CD4-positive, alpha-beta T cell (primary cell): ENCODE measurements around the gene PHRF1. TPM values are rescaled to one million over a fixed set of nuclear protein-coding genes. Genes with fewer than 3 reads are reported as not detected.

ENCODE experiments used
- ATAC-seq: fragments of 200-7000 bp; cut with Tn5 transposase; one replicate; pipeline ENCODE4 v1.10.0; 2022; ENCODE audit warnings: mild to moderate bottlenecking; ENCODE audit not compliant: poor library complexity
- CTCF ChIA-PET: fragments of 350-600 bp; sonication (Branson Sonifier 250); formaldehyde crosslinking; loops from one replicate; lab custom pipeline; 2021; ENCODE audit warnings: antibody characterized with exemption, inconsistent platforms; lab: Charles Lee
- POLR2A ChIA-PET: fragments of 350-600 bp; sonication (Branson Sonifier 250); formaldehyde crosslinking; loops from one replicate; lab custom pipeline; 2021; ENCODE audit warnings: antibody characterized with exemption, inconsistent platforms; lab: Charles Lee
- DNase-seq, 14 experiments: peaks; one replicate each; pipeline ENCODE4 v3.0.0-alpha.2; 2013 to 2020; ENCODE audit warnings: mixed read lengths in 2 of 14
- H3K27ac ChIP-seq, 2 donors: one replicate each; pipeline versions ENCODE4 v1.5.1 to v1.7.0; 2013; ENCODE audit warnings: low read length in 2 of 2, low read depth in 1 of 2, mild to moderate bottlenecking in 1 of 2
- H3K27me3 ChIP-seq, 2 experiments: 1 replicate in 1 of 2; 2 replicates in 1 of 2; pipeline versions ENCODE4 v1.6.1 to v1.7.0; 2013; ENCODE audit warnings: low read length in 2 of 2, control low read depth in 1 of 2, mild to moderate bottlenecking in 1 of 2, moderate library complexity in 1 of 2; ENCODE audit not compliant: insufficient read depth in 2 of 2, control insufficient read depth in 1 of 2
- H3K36me3 ChIP-seq: one replicate; pipeline ENCODE4 v1.6.1; 2013; ENCODE audit warnings: low read length, control low read depth; ENCODE audit not compliant: insufficient read depth
- H3K4me1 ChIP-seq: one replicate; pipeline ENCODE4 v1.6.1; 2013; ENCODE audit warnings: low read length, control low read depth; ENCODE audit not compliant: insufficient read depth
- H3K4me3 ChIP-seq: one replicate; pipeline ENCODE4 v1.5.1; 2013; ENCODE audit warnings: mild to moderate bottlenecking, low read length, moderate library complexity
- H3K9me3 ChIP-seq, 2 experiments: 1 replicate in 1 of 2; 2 replicates in 1 of 2; pipeline versions ENCODE4 v1.6.1 to v1.7.0; 2013; ENCODE audit warnings: low read length in 2 of 2, mild to moderate bottlenecking in 2 of 2, control low read depth in 1 of 2, moderate library complexity in 1 of 2; ENCODE audit not compliant: control insufficient read depth in 1 of 2, insufficient read depth in 1 of 2
- H3K27ac Mint-ChIP-seq: one replicate; pipeline ENCODE4 v1.8.0; 2020; ENCODE audit warnings: mixed read lengths
- H3K27me3 Mint-ChIP-seq: one replicate; pipeline ENCODE4 v1.8.0; 2021; ENCODE audit warnings: mixed read lengths
- H3K36me3 Mint-ChIP-seq: one replicate; pipeline ENCODE4 v1.8.0; 2021; ENCODE audit warnings: low read depth, mixed read lengths
- H3K4me1 Mint-ChIP-seq: one replicate; pipeline ENCODE4 v1.8.0; 2021; ENCODE audit warnings: low read depth, mixed read lengths
- H3K4me3 Mint-ChIP-seq: one replicate; pipeline ENCODE4 v1.8.0; 2020; ENCODE audit warnings: mild to moderate bottlenecking, mixed read lengths
- H3K9me3 Mint-ChIP-seq: one replicate; pipeline ENCODE4 v1.8.0; 2020; ENCODE audit warnings: mixed read lengths
- intact Hi-C, 2 experiments: fragments of 100-400 bp; cut with DNase I in 1 of 2; cut with micrococcal nuclease in 1 of 2; formaldehyde crosslinking; loops; one replicate each; pipeline versions ENCODE4 v1.15.1 to v1.9.0; 2023 to 2025; cut with DNase I, micrococcal nuclease
- total RNA-seq, 174 experiments: library from RNA in 2 of 174; stranded (reverse) in 2 of 174; gene quantifications; one replicate each; pipeline ENCODE4 v1.2.3 and lab custom pipeline; 2021 to 2026
- TF ChIP-seq, protein P1 (sequence below): fragments of 200-600 bp; IDR thresholded peaks from one replicate; pipeline ENCODE4 v1.8.0; 2022; ENCODE audit warnings: antibody characterized with exemption, mild to moderate bottlenecking

Gene PHRF1
- total RNA-seq, 2 experiments from 2014 or later, result 37.1 to 37.6 TPM

DNA sequence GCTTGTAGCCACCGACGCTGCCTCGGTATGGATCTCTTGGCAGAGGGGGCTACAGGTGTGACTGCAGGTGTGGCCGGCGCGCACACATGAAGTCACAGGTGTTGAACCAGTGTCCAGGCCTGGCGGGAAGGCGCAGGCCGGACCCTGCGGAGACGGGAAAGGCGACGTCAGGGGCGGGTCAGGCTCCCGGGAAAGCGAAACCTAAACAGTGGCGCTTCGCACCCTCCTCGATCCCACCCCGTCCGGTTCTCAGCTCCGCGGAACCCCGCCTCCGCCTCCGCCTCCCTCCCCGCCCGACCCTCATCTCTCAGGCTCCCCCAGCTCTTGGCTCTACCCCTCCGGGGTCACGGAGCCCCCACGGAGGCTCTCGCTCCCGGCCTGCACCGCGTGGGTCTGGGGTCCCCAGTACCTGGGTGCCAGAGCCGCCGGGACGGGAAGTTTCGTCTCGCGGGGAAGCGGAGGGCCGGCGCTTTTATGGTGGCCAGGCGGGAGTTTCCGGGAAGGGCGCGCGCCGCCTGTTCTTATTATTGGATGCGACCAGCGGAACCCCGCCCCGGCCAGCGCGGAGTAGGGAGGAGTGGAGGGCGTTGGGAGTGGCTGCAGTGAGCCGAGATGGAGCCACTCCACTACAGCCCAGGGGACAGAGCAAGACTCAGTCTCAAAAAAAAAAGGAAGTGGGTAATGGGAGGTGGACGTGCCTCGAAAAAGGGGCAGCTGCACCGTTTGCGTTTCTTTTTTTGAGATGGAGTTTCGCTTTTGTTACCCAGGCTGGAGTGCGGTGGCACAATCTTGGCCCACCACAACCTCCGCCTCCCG, 39.4 kb downstream of the PHRF1 start, which contains the start of gene IRF7:
Gene IRF7, minus strand, starts transcription at position 447 of the 816 bp plus-strand sequence. CDS start 586 bp downstream, outside the sequence.
- TF ChIP-seq, protein P1, sequence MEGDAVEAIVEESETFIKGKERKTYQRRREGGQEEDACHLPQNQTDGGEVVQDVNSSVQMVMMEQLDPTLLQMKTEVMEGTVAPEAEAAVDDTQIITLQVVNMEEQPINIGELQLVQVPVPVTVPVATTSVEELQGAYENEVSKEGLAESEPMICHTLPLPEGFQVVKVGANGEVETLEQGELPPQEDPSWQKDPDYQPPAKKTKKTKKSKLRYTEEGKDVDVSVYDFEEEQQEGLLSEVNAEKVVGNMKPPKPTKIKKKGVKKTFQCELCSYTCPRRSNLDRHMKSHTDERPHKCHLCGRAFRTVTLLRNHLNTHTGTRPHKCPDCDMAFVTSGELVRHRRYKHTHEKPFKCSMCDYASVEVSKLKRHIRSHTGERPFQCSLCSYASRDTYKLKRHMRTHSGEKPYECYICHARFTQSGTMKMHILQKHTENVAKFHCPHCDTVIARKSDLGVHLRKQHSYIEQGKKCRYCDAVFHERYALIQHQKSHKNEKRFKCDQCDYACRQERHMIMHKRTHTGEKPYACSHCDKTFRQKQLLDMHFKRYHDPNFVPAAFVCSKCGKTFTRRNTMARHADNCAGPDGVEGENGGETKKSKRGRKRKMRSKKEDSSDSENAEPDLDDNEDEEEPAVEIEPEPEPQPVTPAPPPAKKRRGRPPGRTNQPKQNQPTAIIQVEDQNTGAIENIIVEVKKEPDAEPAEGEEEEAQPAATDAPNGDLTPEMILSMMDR, result no peak
- Mint-ChIP-seq H3K27ac (peak within 1 kb of the TSS; percentile 89), H3K36me3 (peaks cover 23% of the 10 kb centered on the region), H3K4me1 (peaks cover 16% of the 10 kb centered on the region), H3K4me3 (peak within 1 kb of the TSS; percentile 96), H3K9me3 (no peaks in the 10 kb centered on the region), H3K27me3 (no peaks in the 10 kb centered on the region)
- H3K9me3 ChIP-seq, result peaks cover 0 to 3% of the 10 kb centered on the region in 2 experiments
- ChIA-PET POLR2A (interaction anchor here (0.6 to 1.5 kb wide), 9 partner anchors 15 to 203 kb away, joined by 3 to 12 read pairs (median 6); partner anchors contain the start of genes DEAF1, PHRF1, PNPLA2 and TMEM80), CTCF (interaction anchor here (1.0 to 1.5 kb wide), 4 partner anchors 39 to 107 kb away, joined by 3 to 4 read pairs (median 4); partner anchors contain the start of gene PHRF1)
- H3K4me3 ChIP-seq, result peak within 1 kb of the TSS; percentile 97
- H3K27ac ChIP-seq, result peak within 1 kb of the TSS; percentile 83 to 95
- H3K4me1 ChIP-seq, result peaks cover 34% of the 10 kb centered on the region
- ATAC-seq, result peak; percentile 65
- intact Hi-C loops, result loop anchor here in 1 of 2 experiments (1.0 to 5.0 kb wide), 2 partner anchors 39 to 312 kb away; partner anchors contain the start of genes AP2A2 and PHRF1
- peak; percentile 67 to 93 (median 86) for DNase-seq
- H3K36me3 ChIP-seq, result peaks cover 35% of the 10 kb centered on the region
- no peaks in the 10 kb centered on the region for H3K27me3 ChIP-seq

DNA sequence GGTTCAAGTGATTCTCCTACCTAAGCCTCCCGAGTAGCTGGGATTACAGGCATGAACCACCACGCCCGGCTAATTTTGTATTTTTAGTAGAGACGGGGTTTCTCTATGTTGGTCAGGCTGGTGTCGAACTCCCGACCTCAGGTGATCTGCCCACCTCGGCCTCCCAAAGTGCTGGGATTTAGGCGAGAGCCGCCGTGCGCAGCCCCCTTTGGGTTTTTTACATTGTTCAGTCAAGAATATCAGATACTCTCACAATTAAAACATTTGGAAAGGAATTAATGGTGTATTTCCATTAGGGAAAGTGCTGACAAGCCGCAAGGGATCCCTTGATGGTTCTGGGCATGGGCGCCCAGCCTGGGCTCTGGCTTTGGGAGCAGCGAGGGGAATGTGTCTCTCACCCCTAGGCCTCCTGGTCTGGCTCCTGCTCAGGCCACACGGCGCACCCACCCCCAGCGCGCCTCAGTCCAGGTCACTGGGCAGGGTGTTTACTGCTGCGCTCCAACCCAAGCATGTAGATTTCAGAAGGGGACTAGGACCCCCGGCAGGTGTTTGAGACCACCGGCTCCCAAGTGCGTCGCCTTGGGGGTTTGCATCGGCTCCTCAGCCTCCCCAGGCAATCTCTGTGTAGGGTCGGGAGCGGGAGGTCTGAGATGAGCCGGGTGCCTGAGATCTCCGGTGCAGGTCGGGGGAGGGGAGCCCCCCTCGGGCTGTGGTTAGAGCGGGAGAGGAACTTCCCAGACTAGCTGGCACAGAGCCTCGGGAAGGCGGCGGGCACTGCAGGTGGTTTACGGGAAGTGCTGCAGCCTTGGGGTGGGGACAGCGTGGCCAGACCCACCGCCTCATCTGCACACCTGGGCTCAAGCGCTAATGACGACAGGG, 40.3 kb downstream of the PHRF1 start:
- Mint-ChIP-seq H3K27ac (peak overlapping the region; percentile 89), H3K9me3 (no peaks in the 10 kb centered on the region), H3K36me3 (peaks cover 16% of the 10 kb centered on the region), H3K4me3 (peak overlapping the region; percentile 96), H3K27me3 (no peaks in the 10 kb centered on the region), H3K4me1 (peaks cover 16% of the 10 kb centered on the region)
- ChIA-PET CTCF (interaction anchor here (1.0 to 1.5 kb wide), 2 partner anchors 59 to 62 kb away, joined by 4 read pairs; no protein-coding TSS in a partner anchor), POLR2A (interaction anchor here (0.6 to 1.5 kb wide), 8 partner anchors 16 to 203 kb away, joined by 3 to 12 read pairs (median 4); partner anchors contain the start of genes DEAF1, PHRF1, PNPLA2 and TMEM80)
- DNase-seq (peak in 2 of 14 experiments; percentile 34 to 44), ATAC-seq (no peak)
- Histone ChIP-seq H3K27ac (peak overlapping the region; percentile 83 to 95), H3K9me3 (peaks cover 0 to 3% of the 10 kb centered on the region in 2 experiments), H3K4me1 (peaks cover 34% of the 10 kb centered on the region), H3K36me3 (peaks cover 27% of the 10 kb centered on the region), H3K4me3 (peak overlapping the region; percentile 97), H3K27me3 (no peaks in the 10 kb centered on the region)
- TF ChIP-seq, protein P1, result no peak
- intact Hi-C loops, result loop anchor here in 1 of 2 experiments (5.0 kb wide), 1 partner anchor 311 kb away; the partner anchor contains the start of gene AP2A2
